ENCODE results near the gene GLYATL1. TPM values are rescaled to one million over a fixed set of nuclear protein-coding genes. Genes with fewer than 3 reads are reported as not detected.

Gene GLYATL1
- total and polyA plus RNA-seq, 10 of the 15 experiments (the other 5 are each of a cell fraction or from before 2014, with no cell fraction given): not detected

DNA sequence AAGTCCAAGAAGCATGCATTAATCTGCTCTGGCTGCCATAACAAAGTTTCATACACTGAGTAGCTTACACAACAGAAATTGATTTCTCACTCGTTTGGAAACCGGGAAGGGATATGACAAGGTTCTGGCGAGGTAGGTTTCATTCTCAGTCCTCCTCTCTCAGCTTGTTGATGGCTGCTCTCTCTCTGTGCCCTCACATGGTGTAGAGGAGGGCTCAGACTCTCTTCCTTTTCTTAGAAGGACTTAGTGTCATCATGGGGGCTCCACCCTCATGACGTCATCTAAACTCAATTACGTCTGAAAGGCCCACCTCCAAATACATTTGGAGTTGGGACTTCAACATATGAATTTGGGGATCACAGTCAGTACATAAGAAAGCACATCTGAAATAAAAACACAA, 18.6 kb downstream of the GLYATL1 start:
- Histone ChIP-seq H3K9me3 (replicated peaks; ENCODE audit: control insufficient read depth, insufficient read depth, low read length) (no peaks in the 10 kb centered on the region), H3K27me3 (replicated peaks in 1 of 2; ENCODE audit: control insufficient read depth in 2 of 2, insufficient read depth in 2 of 2, low read length in 1 of 2) (no peaks in the 10 kb centered on the region), H3K4me1 (ENCODE audit: control insufficient read depth, insufficient read depth, low read length) (peaks cover 3% of the 10 kb centered on the region; the same call in 1 of the 2 replicates), H3K36me3 (ENCODE audit: control insufficient read depth in 2 of 2, insufficient read depth in 2 of 2, low read length in 1 of 2) (no peaks in the 10 kb centered on the region), H3K4me2 (ENCODE audit: control insufficient read depth, insufficient read depth) (no peak overlapping the region; the same call in 1 of the 2 replicates), H3K27ac (ENCODE audit: control insufficient read depth, insufficient read depth) (no peak overlapping the region), H4K20me1 (ENCODE audit: control insufficient read depth, insufficient read depth) (no peaks in the 10 kb centered on the region), H3K9ac (ENCODE audit: control insufficient read depth, insufficient read depth, low read length) (no peak overlapping the region), H3K79me2 (ENCODE audit: control insufficient read depth, insufficient read depth, low read length) (no peaks in the 10 kb centered on the region), H3K4me3 (no peak overlapping the region), H2AFZ (ENCODE audit: control insufficient read depth, low read depth, low read length) (no peak overlapping the region)
- WGBS (ENCODE audit: insufficient coverage, insufficient replicate concordance, low lambda C conversion rate, missing lambda C conversion rate): 0% methylated on average over 5 of the region's 5 CpGs
- BruUV-seq (replicated peaks): no TSS peak
- DNase-seq (ENCODE audit: low read depth, low spot score): no peak
- intact Hi-C loops (cut with micrococcal nuclease; ENCODE audit: unreplicated experiment): loop anchor here (1.0 kb wide), 3 partner anchors 100 to 200 kb away; no protein-coding TSS in a partner anchor
- TF ChIP-seq ATF7 (IDR thresholded peaks at IDR 0.05; ENCODE audit: low read depth) (peak; percentile 85), POLR2A (IDR thresholded peaks at IDR 0.05; ENCODE audit: low read depth, low read length) (no peak), KDM1A (IDR thresholded peaks at IDR 0.05; ENCODE audit: borderline replicate concordance) (no peak), TARDBP (IDR thresholded peaks at IDR 0.05; ENCODE audit: borderline replicate concordance) (no peak), CREB1 (IDR thresholded peaks at IDR 0.05; ENCODE audit: low read depth) (peak; percentile 53; the same call in 1 of the 2 replicates), HDAC2 (IDR thresholded peaks at IDR 0.05) (no peak), CREM (IDR thresholded peaks at IDR 0.05; ENCODE audit: low read depth) (0 out of 2 replicates have a peak, but pooled peaks have one; percentile 19)
- in situ Hi-C loops (cut with MboI): no loop called here
- SMC1A ChIA-PET (ENCODE audit: uncharacterized antibody, unreplicated experiment): interaction anchor here (0.7 to 1.3 kb wide), 3 partner anchors 162 to 186 kb away, joined by 3 to 5 read pairs (median 3); no protein-coding TSS in a partner anchor
- no peak for FAIRE-seq
- CTCF ChIA-PET: interaction anchor here (1.5 to 5.2 kb wide), 6 partner anchors 12 to 200 kb away, joined by 3 to 35 read pairs (median 9); no protein-coding TSS in a partner anchor
- POLR2A ChIA-PET: no interaction called here
- ATAC-seq: peak; percentile 86
- RAD21 ChIA-PET (ENCODE audit: unreplicated experiment): interaction anchor here (0.5 to 2.4 kb wide), 4 partner anchors 101 to 1255 kb away, joined by 3 to 10 read pairs (median 4); no protein-coding TSS in a partner anchor

DNA sequence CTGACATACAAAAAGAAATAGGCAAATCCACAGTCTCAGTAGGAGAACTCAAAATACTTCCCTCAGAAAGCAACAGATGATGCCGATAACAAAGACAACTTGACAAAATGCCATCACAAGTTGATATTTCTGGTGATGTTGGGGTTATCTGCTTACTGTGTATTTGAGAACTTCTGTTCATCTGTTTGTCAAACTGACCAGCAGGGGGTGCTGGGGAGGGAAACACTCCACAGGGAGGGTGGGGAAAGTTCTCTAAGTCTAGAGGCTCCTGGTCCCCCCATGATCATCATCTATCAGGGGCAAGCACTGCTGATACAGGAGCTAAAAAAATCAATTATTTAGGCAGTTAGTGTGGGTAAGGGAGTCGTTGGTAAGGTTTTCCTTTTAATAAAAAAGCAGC, 19.2 kb downstream of the GLYATL1 start:
- no peak overlapping the region for H2AFZ ChIP-seq (ENCODE audit: control insufficient read depth, low read depth, low read length)
- no peak overlapping the region for H3K4me3 ChIP-seq
- H3K9me3 ChIP-seq (replicated peaks; ENCODE audit: control insufficient read depth, insufficient read depth, low read length): no peaks in the 10 kb centered on the region
- H3K27ac ChIP-seq (ENCODE audit: control insufficient read depth, insufficient read depth): no peak overlapping the region
- H3K27me3 ChIP-seq (replicated peaks in 1 of 2; ENCODE audit: control insufficient read depth in 2 of 2, insufficient read depth in 2 of 2, low read length in 1 of 2): no peaks in the 10 kb centered on the region
- no TSS peak for BruUV-seq (replicated peaks)
- CTCF ChIA-PET: interaction anchor here (0.7 to 5.2 kb wide), 10 partner anchors 11 to 200 kb away, joined by 3 to 35 read pairs (median 5); no protein-coding TSS in a partner anchor
- peaks cover 3% of the 10 kb centered on the region; the same call in 1 of the 2 replicates for H3K4me1 ChIP-seq (ENCODE audit: control insufficient read depth, insufficient read depth, low read length)
- in situ Hi-C loops (cut with MboI): no loop called here
- 21% methylated on average over 2 of the region's 2 CpGs for WGBS (ENCODE audit: insufficient coverage, insufficient replicate concordance, low lambda C conversion rate, missing lambda C conversion rate)
- H4K20me1 ChIP-seq (ENCODE audit: control insufficient read depth, insufficient read depth): no peaks in the 10 kb centered on the region
- H3K79me2 ChIP-seq (ENCODE audit: control insufficient read depth, insufficient read depth, low read length): no peaks in the 10 kb centered on the region
- RAD21 ChIA-PET (ENCODE audit: unreplicated experiment): interaction anchor here (2.4 kb wide), 1 partner anchor 100 kb away, joined by 10 read pairs; no protein-coding TSS in a partner anchor
- peak; percentile 92 for ATAC-seq
- H3K36me3 ChIP-seq (ENCODE audit: control insufficient read depth in 2 of 2, insufficient read depth in 2 of 2, low read length in 1 of 2): no peaks in the 10 kb centered on the region
- peak; percentile 13 for FAIRE-seq
- no peak overlapping the region for H3K9ac ChIP-seq (ENCODE audit: control insufficient read depth, insufficient read depth, low read length)
- POLR2A ChIA-PET: no interaction called here
- SMC1A ChIA-PET (ENCODE audit: uncharacterized antibody, unreplicated experiment): interaction anchor here (0.6 to 1.0 kb wide), 4 partner anchors 99 to 207 kb away, joined by 3 to 5 read pairs (median 4); no protein-coding TSS in a partner anchor
- peak; percentile 2 for DNase-seq (ENCODE audit: low read depth, low spot score)
- intact Hi-C loops (cut with micrococcal nuclease; ENCODE audit: unreplicated experiment): loop anchor here (1.0 kb wide), 3 partner anchors 100 to 200 kb away; no protein-coding TSS in a partner anchor
- H3K4me2 ChIP-seq (ENCODE audit: control insufficient read depth, insufficient read depth): no peak overlapping the region
- TF ChIP-seq ATF3 (IDR thresholded peaks at IDR 0.05; ENCODE audit: borderline replicate concordance, extremely low read depth, low read depth, low read length) (no peak), MTA2 (IDR thresholded peaks at IDR 0.05; ENCODE audit: low read depth) (no peak), TARDBP (IDR thresholded peaks at IDR 0.05; ENCODE audit: borderline replicate concordance) (no peak), ZNF207 (IDR thresholded peaks at IDR 0.05; ENCODE audit: borderline replicate concordance) (no peak), SRF (IDR thresholded peaks at IDR 0.05; ENCODE audit: low read depth in 2 of 2, low read length in 2 of 2) (no peak), CHD2 (IDR thresholded peaks at IDR 0.05; ENCODE audit: borderline replicate concordance, low read depth, low read length) (no peak), EED (IDR thresholded peaks at IDR 0.05; ENCODE audit: low read depth) (no peak), MLLT1 (IDR thresholded peaks at IDR 0.05) (no peak)
- TF ChIP-seq, protein P1, sequence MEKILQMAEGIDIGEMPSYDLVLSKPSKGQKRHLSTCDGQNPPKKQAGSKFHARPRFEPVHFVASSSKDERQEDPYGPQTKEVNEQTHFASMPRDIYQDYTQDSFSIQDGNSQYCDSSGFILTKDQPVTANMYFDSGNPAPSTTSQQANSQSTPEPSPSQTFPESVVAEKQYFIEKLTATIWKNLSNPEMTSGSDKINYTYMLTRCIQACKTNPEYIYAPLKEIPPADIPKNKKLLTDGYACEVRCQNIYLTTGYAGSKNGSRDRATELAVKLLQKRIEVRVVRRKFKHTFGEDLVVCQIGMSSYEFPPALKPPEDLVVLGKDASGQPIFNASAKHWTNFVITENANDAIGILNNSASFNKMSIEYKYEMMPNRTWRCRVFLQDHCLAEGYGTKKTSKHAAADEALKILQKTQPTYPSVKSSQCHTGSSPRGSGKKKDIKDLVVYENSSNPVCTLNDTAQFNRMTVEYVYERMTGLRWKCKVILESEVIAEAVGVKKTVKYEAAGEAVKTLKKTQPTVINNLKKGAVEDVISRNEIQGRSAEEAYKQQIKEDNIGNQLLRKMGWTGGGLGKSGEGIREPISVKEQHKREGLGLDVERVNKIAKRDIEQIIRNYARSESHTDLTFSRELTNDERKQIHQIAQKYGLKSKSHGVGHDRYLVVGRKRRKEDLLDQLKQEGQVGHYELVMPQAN (conservative IDR thresholded peaks at IDR 0.05): no peak
